AG04449 (cell line): ENCODE data around the gene CUL7.
A peak's percentile ranks its signal among the peaks of the same experiment; 100 is the strongest.

ENCODE experiments used
- CTCF ChIA-PET: fragments of 350-600 bp; formaldehyde crosslinking; extraction: SDS; loops from one replicate; lab custom pipeline; 2021; ENCODE audit warnings: antibody characterized with exemption; lab: Yijun Ruan, JAX
- POLR2A ChIA-PET: fragments of 400-600, 350-600 bp; formaldehyde crosslinking; extraction: SDS; loops from one replicate; lab custom pipeline; 2020; ENCODE audit warnings: antibody characterized with exemption, inconsistent platforms; lab: Yijun Ruan, JAX
- DNase-seq: peaks from one replicate; pipeline ENCODE4 v3.0.0-alpha.2; 2010; ENCODE audit warnings: low read depth, low spot score
- H3K4me3 ChIP-seq: 2 replicates; pipeline ENCODE4 v1.5.1; 2011; ENCODE audit warnings: low read depth, mild to moderate bottlenecking, control low read depth, low read length
- TF ChIP-seq, protein P1 (sequence below): IDR thresholded peaks from one replicate; pipeline ENCODE4 v1.5.1; 2011; ENCODE audit warnings: mild to moderate bottlenecking, moderate library complexity, low read length, control low read depth, inconsistent platforms; ENCODE audit not compliant: insufficient read depth; ENCODE audit errors: missing control alignments

CUL7 gene

DNA sequence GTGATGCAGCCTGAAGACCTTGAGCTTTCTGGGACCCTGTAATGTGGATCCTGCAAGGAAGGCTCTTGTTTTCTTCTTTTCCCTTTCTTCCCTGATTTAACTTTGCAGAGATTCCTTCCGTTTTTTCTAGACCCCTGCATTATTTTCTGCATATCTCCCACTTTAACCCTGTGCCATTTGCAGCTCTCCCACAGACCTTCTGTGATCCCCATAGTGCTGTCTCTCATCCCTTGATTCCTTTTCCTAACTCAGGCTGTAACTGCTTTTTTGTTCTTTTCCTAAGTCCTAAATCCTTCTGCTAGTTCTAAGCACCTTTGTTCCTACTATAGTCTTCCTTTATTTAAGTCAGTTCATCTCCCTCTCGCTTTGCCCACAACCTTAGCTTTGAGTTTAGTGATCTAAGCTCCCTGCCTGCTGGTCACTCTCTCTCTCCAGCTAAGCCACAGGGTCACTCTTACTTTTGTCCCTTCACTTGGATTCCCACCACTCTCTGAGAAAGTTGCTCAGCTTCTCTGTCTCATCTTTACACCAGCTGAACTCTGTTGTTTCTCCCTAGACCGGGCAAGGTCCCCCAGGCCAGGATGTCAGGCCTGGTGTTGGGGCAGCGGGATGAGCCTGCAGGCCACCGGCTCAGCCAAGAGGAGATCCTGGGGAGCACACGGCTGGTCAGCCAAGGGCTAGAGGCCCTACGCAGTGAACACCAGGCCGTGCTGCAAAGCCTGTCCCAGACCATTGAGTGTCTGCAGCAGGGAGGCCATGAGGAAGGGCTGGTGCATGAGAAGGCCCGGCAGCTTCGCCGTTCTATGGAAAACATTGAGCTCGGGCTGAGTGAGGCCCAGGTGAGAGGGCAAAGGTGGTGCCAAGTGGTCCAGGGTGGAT is 7.3 kb upstream of the CUL7 start:
- peak overlapping the region; percentile 80 for H3K4me3 ChIP-seq
- CTCF ChIA-PET, result interaction anchor here (1.0 to 5.1 kb wide), 4 partner anchors 9 to 83 kb away, joined by 3 to 39 read pairs (median 20); no protein-coding TSS in a partner anchor
- POLR2A ChIA-PET, result interaction anchor here (0.7 to 1.8 kb wide), 2 partner anchors 109 to 122 kb away, joined by 3 to 7 read pairs; no protein-coding TSS in a partner anchor
- TF ChIP-seq, protein P1, sequence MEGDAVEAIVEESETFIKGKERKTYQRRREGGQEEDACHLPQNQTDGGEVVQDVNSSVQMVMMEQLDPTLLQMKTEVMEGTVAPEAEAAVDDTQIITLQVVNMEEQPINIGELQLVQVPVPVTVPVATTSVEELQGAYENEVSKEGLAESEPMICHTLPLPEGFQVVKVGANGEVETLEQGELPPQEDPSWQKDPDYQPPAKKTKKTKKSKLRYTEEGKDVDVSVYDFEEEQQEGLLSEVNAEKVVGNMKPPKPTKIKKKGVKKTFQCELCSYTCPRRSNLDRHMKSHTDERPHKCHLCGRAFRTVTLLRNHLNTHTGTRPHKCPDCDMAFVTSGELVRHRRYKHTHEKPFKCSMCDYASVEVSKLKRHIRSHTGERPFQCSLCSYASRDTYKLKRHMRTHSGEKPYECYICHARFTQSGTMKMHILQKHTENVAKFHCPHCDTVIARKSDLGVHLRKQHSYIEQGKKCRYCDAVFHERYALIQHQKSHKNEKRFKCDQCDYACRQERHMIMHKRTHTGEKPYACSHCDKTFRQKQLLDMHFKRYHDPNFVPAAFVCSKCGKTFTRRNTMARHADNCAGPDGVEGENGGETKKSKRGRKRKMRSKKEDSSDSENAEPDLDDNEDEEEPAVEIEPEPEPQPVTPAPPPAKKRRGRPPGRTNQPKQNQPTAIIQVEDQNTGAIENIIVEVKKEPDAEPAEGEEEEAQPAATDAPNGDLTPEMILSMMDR, result no peak
- DNase-seq, result no peak

DNA sequence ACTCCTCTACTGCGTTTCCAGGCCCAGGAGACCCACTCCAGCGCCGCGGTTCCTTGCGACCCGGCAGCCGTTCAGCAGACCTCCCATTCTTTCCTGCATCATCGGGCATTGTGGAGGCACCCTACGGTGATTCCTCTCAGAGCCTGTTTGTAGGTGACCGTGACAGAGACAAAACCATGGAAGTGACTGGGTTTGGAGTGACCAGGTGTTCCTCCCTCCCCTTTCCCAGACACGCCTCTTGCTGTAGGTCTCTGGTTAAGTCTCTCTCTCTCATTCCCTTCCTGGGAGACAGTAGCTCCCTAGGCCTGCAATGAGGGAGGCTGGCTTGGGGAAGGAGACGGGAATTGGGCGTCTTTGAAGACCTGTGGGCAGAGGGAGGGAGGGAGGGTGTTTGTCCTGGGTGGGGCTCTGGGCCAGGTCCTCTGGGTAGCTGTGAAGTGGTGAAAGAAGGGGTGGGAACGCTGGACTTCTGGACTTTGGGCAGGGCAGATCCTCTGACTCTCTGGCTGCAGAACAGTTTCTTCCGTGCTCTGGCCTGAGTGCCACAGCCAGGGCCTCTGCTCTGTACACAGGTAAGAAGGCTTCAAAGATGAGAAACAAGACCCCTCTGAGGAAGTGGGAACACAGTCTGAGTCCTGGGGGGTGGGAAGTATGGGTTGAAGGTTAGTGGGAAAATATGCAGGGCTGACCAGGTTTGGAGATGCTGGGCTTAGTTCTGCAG is 6.5 kb upstream of the CUL7 start:
- POLR2A ChIA-PET, result interaction anchor here (0.7 to 1.8 kb wide), 3 partner anchors 84 to 123 kb away, joined by 3 to 7 read pairs (median 7); no protein-coding TSS in a partner anchor
- TF ChIP-seq, protein P1, result no peak
- H3K4me3 ChIP-seq, result peak overlapping the region; percentile 80
- CTCF ChIA-PET, result interaction anchor here (1.0 to 5.1 kb wide), 4 partner anchors 10 to 84 kb away, joined by 3 to 39 read pairs (median 20); no protein-coding TSS in a partner anchor
- DNase-seq, result no peak

DNA sequence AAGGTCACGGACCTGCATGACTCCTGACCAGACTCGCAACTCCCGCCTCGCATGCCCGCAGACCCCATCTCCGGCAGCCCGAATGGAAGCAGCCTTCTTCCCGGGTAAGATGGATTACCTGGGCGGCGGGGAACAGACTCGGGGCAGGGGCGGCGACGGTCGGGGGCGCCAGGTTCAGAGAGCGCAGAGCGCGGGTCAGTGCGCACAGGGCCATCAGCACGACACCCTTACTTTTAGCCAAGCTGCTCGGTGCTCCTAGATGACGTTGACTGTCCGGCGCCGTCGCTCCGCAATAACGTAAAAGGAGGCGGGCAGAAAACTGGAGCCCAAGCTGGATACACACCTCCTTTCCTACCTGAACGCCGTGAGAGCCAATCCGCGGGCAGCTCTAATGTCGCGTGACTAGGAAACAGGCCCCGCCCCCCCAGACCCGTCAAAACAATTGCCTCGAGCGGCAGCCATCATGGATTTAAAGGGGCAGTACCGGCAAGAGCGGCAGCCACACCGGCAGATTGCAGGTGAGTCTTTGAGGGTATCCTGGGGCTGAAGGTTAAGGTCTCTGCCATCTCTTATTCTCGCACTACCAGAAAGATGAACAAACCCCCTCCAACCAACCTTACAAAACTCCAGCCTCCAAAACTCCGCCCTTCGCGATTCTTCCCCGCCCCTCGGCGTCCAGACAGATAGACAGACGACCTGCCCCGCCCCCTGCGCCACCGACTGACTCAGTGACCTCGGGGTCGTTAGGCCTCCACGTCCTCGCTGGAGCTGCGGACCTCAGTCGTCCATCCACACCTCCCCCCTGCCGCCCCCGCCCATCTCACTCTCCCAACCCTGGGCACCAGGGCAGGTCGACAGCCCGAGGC is 5.8 kb upstream of the CUL7 start, which contains the start of the genes KLC4 and MRPL2:
TSS of gene KLC4 (plus strand) at position 464 of the 866 bp plus-strand sequence. CDS start 1,705 bp downstream, outside the sequence.
TSS of gene MRPL2 (minus strand) at position 267 of the 866 bp plus-strand sequence. CDS start at position 214, 53 bp downstream.
- DNase-seq, result peak; percentile 90
- H3K4me3 ChIP-seq, result peak within 1 kb of the TSS; percentile 98
- ChIA-PET POLR2A (interaction anchor here (0.6 to 1.8 kb wide), 6 partner anchors 20 to 114 kb away, joined by 3 to 7 read pairs (median 3); partner anchors contain the start of gene KLHDC3), CTCF (interaction anchor here (1.4 to 5.1 kb wide), 4 partner anchors 11 to 85 kb away, joined by 4 to 39 read pairs (median 20); no protein-coding TSS in a partner anchor)
- TF ChIP-seq, protein P1, result no peak

DNA sequence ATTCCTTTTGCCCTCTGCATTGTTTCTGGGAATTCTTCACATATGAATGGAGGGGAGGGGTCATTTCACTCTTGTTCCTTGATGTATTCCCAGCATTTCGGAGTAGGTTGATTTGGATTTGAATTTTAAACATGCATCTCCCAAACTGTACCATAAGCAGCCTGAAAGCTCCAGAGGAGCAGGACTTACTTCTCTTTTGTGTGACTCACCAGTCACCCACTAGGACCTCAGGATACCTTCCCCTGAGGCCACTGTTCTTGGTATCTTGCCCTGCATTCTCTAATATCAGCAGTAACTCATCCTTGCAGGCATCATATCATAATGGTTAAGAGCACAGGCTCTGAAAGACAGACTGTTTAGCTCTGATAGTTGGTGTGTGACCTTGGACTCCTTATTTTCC is 4.9 kb upstream of the CUL7 start:
- POLR2A ChIA-PET, result interaction anchor here (1.1 to 1.8 kb wide), 2 partner anchors 85 to 88 kb away, joined by 3 to 7 read pairs; no protein-coding TSS in a partner anchor
- H3K4me3 ChIP-seq, result peak overlapping the region; percentile 98
- TF ChIP-seq, protein P1, result no peak
- no peak for DNase-seq
- CTCF ChIA-PET, result interaction anchor here (0.6 to 5.1 kb wide), 4 partner anchors 67 to 172 kb away, joined by 3 to 39 read pairs (median 4); no protein-coding TSS in a partner anchor

DNA sequence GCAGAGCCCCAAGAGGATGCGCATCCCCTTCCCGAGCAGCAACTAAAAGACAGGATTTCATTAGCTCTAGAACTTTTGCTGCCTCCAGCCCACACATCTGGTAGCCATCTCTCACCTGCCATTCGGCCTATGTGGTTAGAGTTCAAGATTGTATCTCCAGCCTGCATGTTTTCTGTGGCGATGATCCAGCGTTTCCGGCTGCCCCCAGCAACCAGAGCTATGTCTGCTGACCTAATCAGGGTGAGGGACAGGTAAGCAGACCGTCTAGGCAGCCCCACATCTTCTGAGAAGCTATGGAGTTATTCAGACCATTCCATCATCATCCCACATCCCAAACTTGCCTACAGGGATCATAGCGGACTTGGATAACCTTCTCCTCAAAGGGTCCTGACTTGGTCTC is 2.3 kb upstream of the CUL7 start:
- ChIA-PET CTCF (interaction anchor here (0.8 to 6.9 kb wide), 3 partner anchors 8 to 93 kb away, joined by 3 to 51 read pairs (median 8); no protein-coding TSS in a partner anchor), POLR2A (no interaction called here)
- H3K4me3 ChIP-seq, result no peak overlapping the region
- no peak for DNase-seq
- TF ChIP-seq, protein P1, result no peak
